Lower leg skin (tissue), 3 donors: ENCODE data around the gene RDH14.

Experiments used
- CTCF ChIP-seq, 3 donors: fragments of 450-650 bp; IDR thresholded peaks; one replicate each; pipeline ENCODE4 v1.5.1; 2016; ENCODE audit warnings: antibody characterized with exemption in 3 of 3, mild to moderate bottlenecking in 3 of 3, moderate library complexity in 2 of 3
- POLR2A ChIP-seq, 2 donors: fragments of 450-650 bp; IDR thresholded peaks; one replicate each; pipeline ENCODE4 v1.6.1; 2016 to 2017; ENCODE audit warnings: antibody characterized with exemption in 2 of 2, mild to moderate bottlenecking in 1 of 2, moderate library complexity in 1 of 2

GRCh38 chr2:18610090-18610489 lies 49.6 kb upstream of the RDH14 start:
- no peak for TF ChIP-seq CTCF (IDR thresholded peaks at IDR 0.05)
- TF ChIP-seq POLR2A (IDR thresholded peaks at IDR 0.05), result no peak
